H9 (cell line): ENCODE results near the gene MAGT1. TPM values are rescaled to one million over a fixed set of nuclear protein-coding genes. Genes with fewer than 3 reads are reported as not detected.

Source experiments
- DNase-seq: peaks from one replicate; pipeline ENCODE4 v3.0.0-alpha.2; 2017
- H2AFZ ChIP-seq: one replicate; pipeline ENCODE4 v1.6.1; 2013; ENCODE audit warnings: mild to moderate bottlenecking, low read length, control low read depth, moderate library complexity
- H2AK5ac ChIP-seq: 2 replicates; pipeline ENCODE4 v1.6.1; 2013; ENCODE audit warnings: low read length, control low read depth, mixed read lengths; ENCODE audit not compliant: insufficient read length
- H2BK120ac ChIP-seq: one replicate; pipeline ENCODE4 v1.6.1; 2013; ENCODE audit warnings: low read depth, mild to moderate bottlenecking, low read length, control low read depth, inconsistent platforms; ENCODE audit not compliant: poor library complexity, severe bottlenecking
- H2BK12ac ChIP-seq: 2 replicates; pipeline ENCODE4 v1.6.1; 2013; ENCODE audit warnings: low read length, control low read depth, mixed read lengths, low read depth; ENCODE audit not compliant: insufficient read length
- H2BK15ac ChIP-seq: 2 replicates; pipeline ENCODE4 v1.6.1; 2013; ENCODE audit warnings: low read depth, low read length, control low read depth
- H2BK20ac ChIP-seq: one replicate; pipeline ENCODE4 v1.6.1; 2013; ENCODE audit warnings: low read depth, mild to moderate bottlenecking, low read length, control low read depth, inconsistent platforms; ENCODE audit not compliant: poor library complexity, severe bottlenecking
- H2BK5ac ChIP-seq: 2 replicates; pipeline ENCODE4 v1.6.1; 2013; ENCODE audit warnings: low read length, control low read depth, mixed read lengths; ENCODE audit not compliant: insufficient read length
- H3K14ac ChIP-seq: 2 replicates; pipeline ENCODE4 v1.6.1; 2013; ENCODE audit warnings: low read length, control low read depth; ENCODE audit not compliant: insufficient read depth
- H3K18ac ChIP-seq: 2 replicates; pipeline ENCODE4 v1.6.1; 2013; ENCODE audit warnings: low read depth, mild to moderate bottlenecking, mixed read lengths, low read length, control low read depth; ENCODE audit not compliant: insufficient read length
- H3K23ac ChIP-seq: 2 replicates; pipeline ENCODE4 v1.6.1; 2013; ENCODE audit warnings: low read length, control low read depth, mixed read lengths, low read depth; ENCODE audit not compliant: insufficient read length
- H3K23me2 ChIP-seq: 2 replicates; pipeline ENCODE4 v1.6.1; 2013; ENCODE audit warnings: low read depth, mild to moderate bottlenecking, mixed read lengths, low read length, control low read depth; ENCODE audit not compliant: insufficient read length, poor library complexity, severe bottlenecking
- H3K27ac ChIP-seq: 2 replicates; pipeline ENCODE4 v1.5.1; 2013; ENCODE audit warnings: low read length, control low read depth, mixed read lengths, low read depth; ENCODE audit not compliant: insufficient read length
- H3K27me3 ChIP-seq: 2 replicates; pipeline ENCODE4 v1.6.1; 2013; ENCODE audit warnings: low read length, control low read depth, inconsistent platforms; ENCODE audit not compliant: insufficient read depth
- H3K4ac ChIP-seq: 2 replicates; pipeline ENCODE4 v1.6.1; 2013; ENCODE audit warnings: low read depth, mild to moderate bottlenecking, control low read depth, inconsistent platforms, low read length, moderate library complexity
- H3K4me1 ChIP-seq: 2 replicates; pipeline ENCODE4 v1.6.1; 2013; ENCODE audit warnings: low read length, control low read depth, inconsistent platforms; ENCODE audit not compliant: insufficient read depth
- H3K4me2 ChIP-seq: 2 replicates; pipeline ENCODE4 v1.6.1; 2013; ENCODE audit warnings: low read length, control low read depth, mixed read lengths; ENCODE audit not compliant: insufficient read length, insufficient read depth
- H3K56ac ChIP-seq: 2 replicates; pipeline ENCODE4 v1.6.1; 2013; ENCODE audit warnings: low read depth, mild to moderate bottlenecking, mixed read lengths, low read length, control low read depth; ENCODE audit not compliant: insufficient read length
- H3K79me1 ChIP-seq: 2 replicates; pipeline ENCODE4 v1.6.1; 2013; ENCODE audit warnings: low read depth, mild to moderate bottlenecking, moderate library complexity, low read length, control low read depth, inconsistent platforms; ENCODE audit not compliant: insufficient read depth, poor library complexity, severe bottlenecking
- H3K79me2 ChIP-seq: 2 replicates; pipeline ENCODE4 v1.6.1; 2013; ENCODE audit warnings: low read length, control low read depth, inconsistent platforms; ENCODE audit not compliant: insufficient read depth
- H3K9ac ChIP-seq: 2 replicates; pipeline ENCODE4 v1.6.1; 2013; ENCODE audit warnings: low read length, control low read depth, mixed read lengths; ENCODE audit not compliant: insufficient read length; ENCODE audit errors: extremely low read depth
- H3K9me3 ChIP-seq: one replicate; pipeline ENCODE4 v1.6.1; 2013; ENCODE audit warnings: low read depth, low read length, inconsistent platforms; ENCODE audit not compliant: control insufficient read depth
- H3T11ph ChIP-seq: one replicate; pipeline ENCODE4 v1.6.1; 2013; ENCODE audit warnings: mild to moderate bottlenecking, low read length, control low read depth, inconsistent platforms
- H4K20me1 ChIP-seq: one replicate; pipeline ENCODE4 v1.6.1; 2013; ENCODE audit not compliant: control insufficient read depth, insufficient read length, insufficient read depth
- H4K5ac ChIP-seq: 2 replicates; pipeline ENCODE4 v1.6.1; 2013; ENCODE audit warnings: low read depth, mild to moderate bottlenecking, mixed read lengths, low read length, control low read depth; ENCODE audit not compliant: insufficient read length
- H4K8ac ChIP-seq: replicated peaks from 2 replicates; pipeline ENCODE4 v1.6.1; 2013; ENCODE audit warnings: low read length, control low read depth, mixed read lengths, low read depth; ENCODE audit not compliant: insufficient read length
- H4K91ac ChIP-seq: 2 replicates; pipeline ENCODE4 v1.6.1; 2013; ENCODE audit warnings: low read depth, mild to moderate bottlenecking, moderate library complexity, mixed read lengths, low read length, control low read depth; ENCODE audit not compliant: insufficient read length
- H3K27ac Mint-ChIP-seq, 3 experiments: 2 replicates in 2 of 3; 3 replicates in 1 of 3; pipeline ENCODE4 v1.8.0; 2020 to 2021; ENCODE audit warnings: mixed read lengths in 3 of 3, mild to moderate bottlenecking in 1 of 3, moderate library complexity in 1 of 3
- H3K27me3 Mint-ChIP-seq: 2 replicates; pipeline ENCODE4 v1.8.0; 2021; ENCODE audit warnings: low read depth, mild to moderate bottlenecking, moderate library complexity, mixed read lengths
- H3K36me3 Mint-ChIP-seq, 3 experiments: 2 replicates in 2 of 3; 3 replicates in 1 of 3; pipeline ENCODE4 v1.8.0; 2020 to 2021; ENCODE audit warnings: low read depth in 3 of 3, mixed read lengths in 3 of 3; ENCODE audit not compliant: insufficient read depth in 1 of 3
- H3K4me1 Mint-ChIP-seq, 2 experiments: 2 replicates each; pipeline ENCODE4 v1.8.0; 2020; ENCODE audit warnings: mixed read lengths in 2 of 2
- H3K4me3 Mint-ChIP-seq, 2 experiments: 2 replicates in 1 of 2; 3 replicates in 1 of 2; pipeline ENCODE4 v1.8.0; 2020 to 2021; ENCODE audit warnings: mild to moderate bottlenecking in 2 of 2, mixed read lengths in 2 of 2, moderate library complexity in 1 of 2
- H3K9me3 Mint-ChIP-seq, 2 experiments: 2 replicates in 1 of 2; 3 replicates in 1 of 2; pipeline ENCODE4 v1.8.0; 2020; ENCODE audit warnings: mild to moderate bottlenecking in 2 of 2, mixed read lengths in 2 of 2, moderate library complexity in 1 of 2
- WGBS: extraction: QIAGEN DNeasy Blood & Tissue Kit; methylation state at CpG from one replicate; pipeline ENCODE4 v1.1.7; 2013; ENCODE audit warnings: missing lambda C conversion rate, low lambda C conversion rate, mixed read lengths; ENCODE audit not compliant: insufficient read length; ENCODE audit errors: extremely low coverage; 5-methylcytosine and 5-hydroxymethylcytosine counted together
- total RNA-seq: library from RNA; stranded (reverse); gene quantifications from 2 replicates; pipeline ENCODE4 v1.2.1, GENCODE V29; 2021
- TF ChIP-seq, protein P1 (sequence below): fragments of 200-600 bp; sonication (generic); conservative IDR thresholded peaks from 3 replicates; pipeline ENCODE4 v1.8.0; 2021; ENCODE audit warnings: antibody characterized with exemption, mild to moderate bottlenecking

MAGT1 gene
- total RNA-seq, 1 experiment from 2014 or later = 42.8 TPM

DNA sequence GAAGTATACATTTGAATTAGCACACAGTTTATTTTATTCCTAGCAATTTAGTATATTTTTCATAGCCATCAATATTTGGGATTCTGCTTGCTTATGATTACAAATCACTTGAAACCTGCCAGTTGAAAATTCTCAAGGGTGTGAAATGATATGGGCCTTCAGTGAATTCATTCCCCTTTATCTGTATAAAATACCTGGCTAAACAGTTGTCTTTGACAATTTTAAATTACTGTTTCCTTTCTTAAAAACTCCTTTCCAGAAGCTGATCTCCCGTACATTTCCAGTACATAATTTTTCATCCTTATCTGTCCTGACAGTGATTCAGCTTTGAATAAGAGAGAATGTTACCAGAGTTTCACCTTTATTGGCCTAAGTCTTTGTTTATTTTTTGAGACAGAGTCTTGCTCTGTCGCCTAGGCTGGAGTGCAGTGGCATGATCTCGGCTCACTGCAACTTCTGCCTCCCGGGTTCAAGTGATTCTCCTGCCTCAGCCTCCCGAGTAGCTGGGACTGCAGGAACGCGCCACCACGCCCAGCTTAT is 29.2 kb upstream of the MAGT1 start:
- H3K18ac ChIP-seq = no peak overlapping the region
- no peak overlapping the region for H3K4ac ChIP-seq
- H3K27ac ChIP-seq = no peak overlapping the region
- H3K4me1 ChIP-seq = no peaks in the 10 kb centered on the region
- H3K14ac ChIP-seq = no peak overlapping the region
- no peak overlapping the region for H2BK20ac ChIP-seq
- no peak overlapping the region for H3K56ac ChIP-seq
- no peak overlapping the region for H2AK5ac ChIP-seq
- no peaks in the 10 kb centered on the region for H3K27me3 ChIP-seq
- WGBS = no CpG with 5 or more reads among the region's 8 CpGs
- Mint-ChIP-seq H3K4me1 (no peaks in the 10 kb centered on the region), H3K27ac (no peak overlapping the region), H3K36me3 (peaks cover 0 to 4% (median 3%) of the 10 kb centered on the region in 3 experiments; a peak in 2 of 7 replicates), H3K4me3 (no peak overlapping the region), H3K27me3 (no peaks in the 10 kb centered on the region), H3K9me3 (peaks cover 47 to 48% of the 10 kb centered on the region in 2 experiments)
- no peaks in the 10 kb centered on the region for H4K20me1 ChIP-seq
- H2BK120ac ChIP-seq = no peak overlapping the region
- H3K4me2 ChIP-seq = no peak overlapping the region
- no peak overlapping the region for H3K23ac ChIP-seq
- no peak overlapping the region for H2BK5ac ChIP-seq
- no peak overlapping the region for H4K91ac ChIP-seq
- no peaks in the 10 kb centered on the region for H3K79me2 ChIP-seq
- no peak overlapping the region for H2BK15ac ChIP-seq
- no peak for DNase-seq
- H3K9me3 ChIP-seq = peaks cover 15% of the 10 kb centered on the region
- H3K9ac ChIP-seq = no peak overlapping the region
- no peaks in the 10 kb centered on the region for H3K79me1 ChIP-seq
- no peak overlapping the region for H2BK12ac ChIP-seq
- no peak overlapping the region for H4K8ac ChIP-seq
- TF ChIP-seq, protein P1, sequence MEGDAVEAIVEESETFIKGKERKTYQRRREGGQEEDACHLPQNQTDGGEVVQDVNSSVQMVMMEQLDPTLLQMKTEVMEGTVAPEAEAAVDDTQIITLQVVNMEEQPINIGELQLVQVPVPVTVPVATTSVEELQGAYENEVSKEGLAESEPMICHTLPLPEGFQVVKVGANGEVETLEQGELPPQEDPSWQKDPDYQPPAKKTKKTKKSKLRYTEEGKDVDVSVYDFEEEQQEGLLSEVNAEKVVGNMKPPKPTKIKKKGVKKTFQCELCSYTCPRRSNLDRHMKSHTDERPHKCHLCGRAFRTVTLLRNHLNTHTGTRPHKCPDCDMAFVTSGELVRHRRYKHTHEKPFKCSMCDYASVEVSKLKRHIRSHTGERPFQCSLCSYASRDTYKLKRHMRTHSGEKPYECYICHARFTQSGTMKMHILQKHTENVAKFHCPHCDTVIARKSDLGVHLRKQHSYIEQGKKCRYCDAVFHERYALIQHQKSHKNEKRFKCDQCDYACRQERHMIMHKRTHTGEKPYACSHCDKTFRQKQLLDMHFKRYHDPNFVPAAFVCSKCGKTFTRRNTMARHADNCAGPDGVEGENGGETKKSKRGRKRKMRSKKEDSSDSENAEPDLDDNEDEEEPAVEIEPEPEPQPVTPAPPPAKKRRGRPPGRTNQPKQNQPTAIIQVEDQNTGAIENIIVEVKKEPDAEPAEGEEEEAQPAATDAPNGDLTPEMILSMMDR = no peak
- H2AFZ ChIP-seq = no peak overlapping the region
- no peaks in the 10 kb centered on the region for H3K23me2 ChIP-seq
- H3T11ph ChIP-seq = no peak overlapping the region
- H4K5ac ChIP-seq = no peak overlapping the region
